CD8-positive, alpha-beta memory T cell (primary cell): Measurements from ENCODE around the gene DZIP1L. TPM values are rescaled to one million over a fixed set of nuclear protein-coding genes. Genes with fewer than 3 reads are reported as not detected.
A peak's percentile ranks its signal among the peaks of the same experiment; 100 is the strongest.

Experiments
- CTCF ChIA-PET: fragments of 350-600 bp; sonication (Branson Sonifier 250); formaldehyde crosslinking; loops from one replicate; lab custom pipeline; 2021; ENCODE audit warnings: antibody characterized with exemption; lab: Charles Lee
- POLR2A ChIA-PET: fragments of 350-600 bp; sonication (Branson Sonifier 250); formaldehyde crosslinking; loops from one replicate; lab custom pipeline; 2021; ENCODE audit warnings: antibody characterized with exemption; lab: Charles Lee
- DNase-seq, 5 donors: peaks; one replicate each; pipeline versions ENCODE4 v3.0.0 to v3.0.0-alpha.2; 2020 to 2022; ENCODE audit warnings: mixed read lengths in 1 of 5
- H3K27ac ChIP-seq: one replicate; pipeline ENCODE4 v1.7.0; 2013; ENCODE audit warnings: low read depth, mild to moderate bottlenecking, low read length, moderate library complexity
- H3K27me3 ChIP-seq: 2 replicates; pipeline ENCODE4 v1.7.0; 2013; ENCODE audit warnings: low read length, mild to moderate bottlenecking; ENCODE audit not compliant: insufficient read depth, poor library complexity, severe bottlenecking
- H3K36me3 ChIP-seq: 2 replicates; pipeline ENCODE4 v1.7.0; 2013; ENCODE audit warnings: mild to moderate bottlenecking, low read length, moderate library complexity; ENCODE audit not compliant: insufficient read depth
- H3K4me1 ChIP-seq: 2 replicates; pipeline ENCODE4 v1.7.0; 2013; ENCODE audit warnings: mild to moderate bottlenecking, low read length, moderate library complexity; ENCODE audit not compliant: insufficient read depth
- H3K4me3 ChIP-seq: 2 replicates; pipeline ENCODE4 v1.7.0; 2013; ENCODE audit warnings: mild to moderate bottlenecking, low read length
- H3K9me3 ChIP-seq: 2 replicates; pipeline ENCODE4 v1.7.0; 2013; ENCODE audit warnings: mild to moderate bottlenecking, low read length
- H3K27ac Mint-ChIP-seq, 8 donors: one replicate each; pipeline ENCODE4 v1.8.0; 2020 to 2021; ENCODE audit warnings: mixed read lengths in 8 of 8, mild to moderate bottlenecking in 6 of 8, inconsistent platforms in 3 of 8, moderate library complexity in 3 of 8
- H3K27me3 Mint-ChIP-seq, 2 donors: one replicate each; pipeline ENCODE4 v1.8.0; 2020 to 2021; ENCODE audit warnings: mixed read lengths in 2 of 2, mild to moderate bottlenecking in 1 of 2, moderate library complexity in 1 of 2
- H3K36me3 Mint-ChIP-seq, 3 donors: one replicate each; pipeline ENCODE4 v1.8.0; 2020 to 2021; ENCODE audit warnings: mixed read lengths in 3 of 3, inconsistent platforms in 1 of 3, mild to moderate bottlenecking in 1 of 3
- H3K4me1 Mint-ChIP-seq, 3 donors: one replicate each; pipeline ENCODE4 v1.8.0; 2020 to 2021; ENCODE audit warnings: mixed read lengths in 3 of 3, inconsistent platforms in 1 of 3, mild to moderate bottlenecking in 1 of 3
- H3K4me3 Mint-ChIP-seq, 7 donors: one replicate each; pipeline ENCODE4 v1.8.0; 2020 to 2021; ENCODE audit warnings: mixed read lengths in 7 of 7, mild to moderate bottlenecking in 6 of 7, moderate library complexity in 4 of 7, inconsistent platforms in 2 of 7
- H3K9me3 Mint-ChIP-seq, 5 donors: one replicate each; pipeline ENCODE4 v1.8.0; 2020 to 2022; ENCODE audit warnings: mixed read lengths in 5 of 5, mild to moderate bottlenecking in 3 of 5, moderate library complexity in 2 of 5, inconsistent platforms in 1 of 5
- polyA plus RNA-seq: library from polyadenylated mRNA; unstranded; fragments of 300-500 nt; fragmentation: Illumina TruSeq; gene quantifications from one replicate; pipeline ENCODE4 v1.2.3, GENCODE V29; 2021
- total RNA-seq, 2 experiments: library from RNA; stranded (reverse); gene quantifications; one replicate each; pipeline ENCODE4 v1.2.3, GENCODE V29; 2021

Gene DZIP1L
- total and polyA plus RNA-seq, 3 experiments from 2014 or later = 0.20 TPM; not detected in 2

DNA sequence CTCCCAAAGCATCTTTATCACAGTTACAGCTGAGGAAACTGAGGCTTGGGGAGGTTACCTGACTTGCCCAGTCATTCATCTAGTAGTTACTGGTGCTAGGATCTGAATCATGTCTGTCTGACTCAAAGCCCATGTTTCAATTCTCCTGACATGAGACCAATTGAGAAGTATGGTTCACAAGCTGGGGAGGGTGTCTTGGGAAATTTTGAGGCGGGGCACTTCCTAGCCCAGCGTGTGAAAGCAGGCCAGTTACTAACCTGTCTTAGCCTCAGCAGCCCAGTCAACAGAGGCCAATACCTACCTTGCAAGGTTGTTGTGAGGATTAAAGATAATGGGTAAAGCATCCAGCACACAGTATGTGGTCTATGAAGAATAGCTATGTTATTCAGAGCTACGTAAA lies 68.5 kb downstream of the DZIP1L start:
- no peak overlapping the region for H3K4me3 Mint-ChIP-seq
- Histone ChIP-seq H3K36me3 (no peaks in the 10 kb centered on the region), H3K4me1 (no peaks in the 10 kb centered on the region), H3K27ac (no peak overlapping the region), H3K9me3 (no peaks in the 10 kb centered on the region), H3K27me3 (no peaks in the 10 kb centered on the region), H3K4me3 (no peak overlapping the region)
- H3K27ac Mint-ChIP-seq = no peak overlapping the region
- peaks cover 0 to 2% (median 2%) of the 10 kb centered on the region in 5 donors for H3K9me3 Mint-ChIP-seq
- no peaks in the 10 kb centered on the region for H3K36me3 Mint-ChIP-seq
- no peaks in the 10 kb centered on the region for H3K4me1 Mint-ChIP-seq
- ChIA-PET POLR2A (no interaction called here), CTCF (no interaction called here)
- DNase-seq = no peak
- peaks cover 7 to 18% of the 10 kb centered on the region in 2 donors for H3K27me3 Mint-ChIP-seq

GRCh38 chr3:138046085-138046484 lies 69.3 kb downstream of the DZIP1L start:
- no peaks in the 10 kb centered on the region for H3K4me1 Mint-ChIP-seq
- no peak overlapping the region for H3K27ac Mint-ChIP-seq
- DNase-seq = no peak
- H3K27ac ChIP-seq = no peak overlapping the region
- peaks cover 0 to 2% (median 2%) of the 10 kb centered on the region in 5 donors for H3K9me3 Mint-ChIP-seq
- H3K4me3 Mint-ChIP-seq = no peak overlapping the region
- H3K9me3 ChIP-seq = no peaks in the 10 kb centered on the region
- H3K4me3 ChIP-seq = no peak overlapping the region
- no peaks in the 10 kb centered on the region for H3K4me1 ChIP-seq
- no peaks in the 10 kb centered on the region for H3K27me3 ChIP-seq
- ChIA-PET POLR2A (no interaction called here), CTCF (no interaction called here)
- peaks cover 7 to 18% of the 10 kb centered on the region in 2 donors for H3K27me3 Mint-ChIP-seq
- H3K36me3 ChIP-seq = no peaks in the 10 kb centered on the region
- H3K36me3 Mint-ChIP-seq = no peaks in the 10 kb centered on the region

DNA sequence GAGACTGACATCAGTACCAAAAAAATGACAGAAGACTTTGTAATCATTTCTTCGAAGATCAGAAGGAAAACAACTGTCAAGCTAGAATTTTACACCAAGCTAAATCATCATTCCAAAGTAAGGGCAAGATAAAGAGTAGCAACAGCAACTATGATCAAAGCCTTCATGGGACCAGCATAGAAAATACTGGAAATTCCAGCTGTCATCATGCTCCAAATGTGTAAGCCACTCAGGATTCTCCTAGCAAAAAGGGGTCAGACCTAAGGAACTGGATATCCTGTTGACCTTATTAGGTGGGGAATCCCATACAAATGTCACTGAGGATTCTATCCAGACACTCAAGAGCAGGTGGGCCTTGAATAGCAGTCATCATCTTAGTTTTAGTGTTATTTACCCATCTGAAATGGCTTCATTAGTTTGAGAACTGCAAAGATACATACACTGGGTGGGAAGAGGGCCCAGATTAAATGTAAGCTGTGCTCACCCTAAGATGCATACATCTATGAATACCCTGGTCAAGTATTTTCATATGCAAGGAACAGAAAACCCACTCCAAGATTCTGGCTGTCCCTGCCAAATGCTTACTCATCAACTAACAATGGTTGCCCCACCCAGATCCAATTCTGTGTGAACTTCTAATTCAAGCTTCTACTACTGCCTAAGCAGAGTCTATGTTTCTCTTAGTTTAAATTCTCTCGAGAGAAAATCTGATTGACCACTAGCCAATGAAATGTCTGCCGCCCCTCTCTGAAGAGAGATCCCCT lies 72.0 kb downstream of the DZIP1L start:
- POLR2A ChIA-PET = no interaction called here
- H3K27ac ChIP-seq = no peak overlapping the region
- Mint-ChIP-seq H3K27ac (no peak overlapping the region), H3K4me3 (no peak overlapping the region), H3K27me3 (peaks cover 7 to 25% of the 10 kb centered on the region in 2 donors), H3K4me1 (no peaks in the 10 kb centered on the region), H3K9me3 (no peaks in the 10 kb centered on the region), H3K36me3 (no peaks in the 10 kb centered on the region)
- H3K4me1 ChIP-seq = no peaks in the 10 kb centered on the region
- CTCF ChIA-PET = interaction anchor here (1.9 kb wide), 1 partner anchor 10 kb away, joined by 5 read pairs; no protein-coding TSS in a partner anchor
- H3K9me3 ChIP-seq = no peaks in the 10 kb centered on the region
- H3K4me3 ChIP-seq = no peak overlapping the region
- no peaks in the 10 kb centered on the region for H3K36me3 ChIP-seq
- no peak for DNase-seq
- H3K27me3 ChIP-seq = no peaks in the 10 kb centered on the region

- Mint-ChIP-seq H3K27me3 (peaks cover 7 to 28% of the 10 kb centered on the region in 2 donors), H3K9me3 (no peaks in the 10 kb centered on the region), H3K27ac (no peak overlapping the region), H3K36me3 (no peaks in the 10 kb centered on the region), H3K4me1 (no peaks in the 10 kb centered on the region), H3K4me3 (no peak overlapping the region)
- CTCF ChIA-PET = interaction anchor here (1.9 kb wide), 1 partner anchor 9 kb away, joined by 5 read pairs; no protein-coding TSS in a partner anchor
- H3K4me1 ChIP-seq = no peaks in the 10 kb centered on the region
- no peaks in the 10 kb centered on the region for H3K9me3 ChIP-seq
- DNase-seq = no peak
- no peaks in the 10 kb centered on the region for H3K36me3 ChIP-seq
- no peak overlapping the region for H3K27ac ChIP-seq
- H3K4me3 ChIP-seq = no peak overlapping the region
- H3K27me3 ChIP-seq = no peaks in the 10 kb centered on the region
- POLR2A ChIA-PET = no interaction called here
These were observed 73.4 kb downstream of the DZIP1L start for GRCh38 chr3:138042043-138042442.

GRCh38 chr3:138038725-138039462 lies 76.5 kb downstream of the DZIP1L start:
- CTCF ChIA-PET = no interaction called here
- POLR2A ChIA-PET = no interaction called here
- Mint-ChIP-seq H3K27me3 (peaks cover 2 to 24% of the 10 kb centered on the region in 2 donors), H3K4me3 (no peak overlapping the region), H3K9me3 (no peaks in the 10 kb centered on the region), H3K36me3 (no peaks in the 10 kb centered on the region), H3K27ac (no peak overlapping the region), H3K4me1 (no peaks in the 10 kb centered on the region)
- H3K27me3 ChIP-seq = no peaks in the 10 kb centered on the region
- H3K36me3 ChIP-seq = no peaks in the 10 kb centered on the region
- H3K27ac ChIP-seq = no peak overlapping the region
- no peaks in the 10 kb centered on the region for H3K9me3 ChIP-seq
- no peaks in the 10 kb centered on the region for H3K4me1 ChIP-seq
- H3K4me3 ChIP-seq = no peak overlapping the region
- DNase-seq = no peak

DNA sequence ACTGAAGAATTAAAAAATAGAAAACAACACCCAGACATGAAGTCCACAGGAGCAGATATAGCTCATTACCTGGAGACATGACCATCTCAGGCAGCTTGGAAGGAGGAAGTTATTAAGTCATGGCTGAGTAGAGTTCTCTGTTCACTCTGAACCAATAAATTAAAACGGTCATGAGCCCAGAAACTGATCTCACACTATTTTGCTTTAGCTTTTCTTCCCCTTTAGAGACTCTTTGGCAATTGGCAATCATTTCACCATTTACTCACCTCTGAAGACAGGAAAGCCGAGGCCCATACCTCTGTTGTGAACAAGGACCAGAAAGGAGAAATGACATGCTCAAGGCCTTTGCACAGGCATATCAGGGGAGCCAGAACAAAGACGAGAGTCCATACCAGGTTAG lies 78.8 kb downstream of the DZIP1L start:
- H3K27me3 ChIP-seq = no peaks in the 10 kb centered on the region
- Mint-ChIP-seq H3K36me3 (no peaks in the 10 kb centered on the region), H3K9me3 (no peaks in the 10 kb centered on the region), H3K4me1 (no peaks in the 10 kb centered on the region), H3K4me3 (no peak overlapping the region), H3K27ac (peak overlapping the region in 1 of 8 donors; percentile 16), H3K27me3 (peaks cover 5 to 35% of the 10 kb centered on the region in 2 donors)
- no peak for DNase-seq
- ChIA-PET CTCF (interaction anchor here (1.0 kb wide), 1 partner anchor 9 kb away, joined by 3 read pairs; no protein-coding TSS in a partner anchor), POLR2A (no interaction called here)
- H3K4me3 ChIP-seq = no peak overlapping the region
- H3K9me3 ChIP-seq = no peaks in the 10 kb centered on the region
- H3K4me1 ChIP-seq = no peaks in the 10 kb centered on the region
- H3K36me3 ChIP-seq = no peaks in the 10 kb centered on the region
- H3K27ac ChIP-seq = no peak overlapping the region

GRCh38 chr3:138034918-138035317 lies 80.5 kb downstream of the DZIP1L start:
- Mint-ChIP-seq H3K4me1 (no peaks in the 10 kb centered on the region), H3K27ac (no peak overlapping the region), H3K9me3 (no peaks in the 10 kb centered on the region), H3K36me3 (no peaks in the 10 kb centered on the region), H3K4me3 (no peak overlapping the region), H3K27me3 (peaks cover 8 to 35% of the 10 kb centered on the region in 2 donors)
- H3K4me1 ChIP-seq = no peaks in the 10 kb centered on the region
- no peaks in the 10 kb centered on the region for H3K27me3 ChIP-seq
- no peak overlapping the region for H3K4me3 ChIP-seq
- CTCF ChIA-PET = no interaction called here
- no peak for DNase-seq
- H3K36me3 ChIP-seq = no peaks in the 10 kb centered on the region
- no peaks in the 10 kb centered on the region for H3K9me3 ChIP-seq
- no peak overlapping the region for H3K27ac ChIP-seq
- POLR2A ChIA-PET = no interaction called here

GRCh38 chr3:138033202-138033691 lies 82.2 kb downstream of the DZIP1L start:
- H3K9me3 Mint-ChIP-seq = no peaks in the 10 kb centered on the region
- peaks cover 8 to 30% of the 10 kb centered on the region in 2 donors for H3K27me3 Mint-ChIP-seq
- H3K4me1 ChIP-seq = no peaks in the 10 kb centered on the region
- no peak for DNase-seq
- no peak overlapping the region for H3K4me3 ChIP-seq
- no peaks in the 10 kb centered on the region for H3K4me1 Mint-ChIP-seq
- H3K27ac ChIP-seq = no peak overlapping the region
- POLR2A ChIA-PET = no interaction called here
- no peak overlapping the region for H3K4me3 Mint-ChIP-seq
- no peak overlapping the region for H3K27ac Mint-ChIP-seq
- H3K27me3 ChIP-seq = no peaks in the 10 kb centered on the region
- no peaks in the 10 kb centered on the region for H3K36me3 Mint-ChIP-seq
- no peaks in the 10 kb centered on the region for H3K36me3 ChIP-seq
- no peaks in the 10 kb centered on the region for H3K9me3 ChIP-seq
- CTCF ChIA-PET = interaction anchor here (1.5 kb wide), 1 partner anchor 9 kb away, joined by 5 read pairs; no protein-coding TSS in a partner anchor
